Measurements from ENCODE around the gene M1AP. TPM values are rescaled to one million over a fixed set of nuclear protein-coding genes. Genes with fewer than 3 reads are reported as not detected.

The M1AP gene
- total RNA-seq, 1 experiment from 2014 or later: not detected

DNA sequence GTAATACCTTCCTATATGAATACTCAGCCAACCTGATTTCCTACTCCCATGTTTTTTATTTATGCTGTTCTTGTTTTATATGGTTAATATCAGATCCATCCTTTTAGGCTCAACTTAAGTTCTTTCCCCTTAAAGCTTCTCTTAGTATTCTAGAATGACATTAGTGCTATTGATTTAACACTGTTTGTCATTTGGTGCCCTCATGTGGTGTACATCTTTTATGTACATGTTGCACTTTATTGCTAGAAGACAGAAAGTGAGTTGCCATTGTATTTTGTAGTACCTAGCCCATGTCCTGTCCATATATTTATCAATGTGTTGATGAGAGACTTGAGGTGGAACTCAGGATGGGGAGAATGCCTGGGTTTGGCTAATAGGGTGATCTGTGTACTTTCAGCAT is 115.9 kb downstream of the M1AP start:
- CTCF ChIA-PET: interaction anchor here (0.5 to 1.6 kb wide), 3 partner anchors 49 to 291 kb away, joined by 6 to 7 read pairs (median 7); partner anchors contain the start of genes CCDC142 and TTC31
- intact Hi-C loops (cut with micrococcal nuclease; ENCODE audit: unreplicated experiment) (no loop called here), in situ Hi-C loops (cut with HindIII; ENCODE audit: low pct_unique_long_range_greater_than_20kb, low sequenced_read_pairs) (no loop called here)
- Histone ChIP-seq H3K27ac (ENCODE audit: low read length) (no peak overlapping the region), H3K4me1 (ENCODE audit: control insufficient read depth, insufficient read depth, low read length) (peaks cover 6% of the 10 kb centered on the region), H3K4me3 (ENCODE audit: low read depth in 2 of 2, low read length in 2 of 2) (no peak overlapping the region), H3K9me3 (ENCODE audit: control insufficient read depth, insufficient read depth, low read depth, low read length) (no peaks in the 10 kb centered on the region), H3K27me3 (ENCODE audit: control insufficient read depth, insufficient read depth, low read length) (no peaks in the 10 kb centered on the region), H3K36me3 (ENCODE audit: control insufficient read depth, insufficient read depth, low read length) (peaks cover 3% of the 10 kb centered on the region)
- TF ChIP-seq SIN3A (IDR thresholded peaks at IDR 0.05; ENCODE audit: borderline replicate concordance, insufficient read depth, low read depth, low read length) (no peak), TCF7L2 (IDR thresholded peaks at IDR 0.05; ENCODE audit: low read depth, low read length) (no peak), POLR2AphosphoS5 (IDR thresholded peaks at IDR 0.05; ENCODE audit: low read depth, low read length) (no peak)
- TF ChIP-seq, protein P1, sequence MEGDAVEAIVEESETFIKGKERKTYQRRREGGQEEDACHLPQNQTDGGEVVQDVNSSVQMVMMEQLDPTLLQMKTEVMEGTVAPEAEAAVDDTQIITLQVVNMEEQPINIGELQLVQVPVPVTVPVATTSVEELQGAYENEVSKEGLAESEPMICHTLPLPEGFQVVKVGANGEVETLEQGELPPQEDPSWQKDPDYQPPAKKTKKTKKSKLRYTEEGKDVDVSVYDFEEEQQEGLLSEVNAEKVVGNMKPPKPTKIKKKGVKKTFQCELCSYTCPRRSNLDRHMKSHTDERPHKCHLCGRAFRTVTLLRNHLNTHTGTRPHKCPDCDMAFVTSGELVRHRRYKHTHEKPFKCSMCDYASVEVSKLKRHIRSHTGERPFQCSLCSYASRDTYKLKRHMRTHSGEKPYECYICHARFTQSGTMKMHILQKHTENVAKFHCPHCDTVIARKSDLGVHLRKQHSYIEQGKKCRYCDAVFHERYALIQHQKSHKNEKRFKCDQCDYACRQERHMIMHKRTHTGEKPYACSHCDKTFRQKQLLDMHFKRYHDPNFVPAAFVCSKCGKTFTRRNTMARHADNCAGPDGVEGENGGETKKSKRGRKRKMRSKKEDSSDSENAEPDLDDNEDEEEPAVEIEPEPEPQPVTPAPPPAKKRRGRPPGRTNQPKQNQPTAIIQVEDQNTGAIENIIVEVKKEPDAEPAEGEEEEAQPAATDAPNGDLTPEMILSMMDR (IDR thresholded peaks at IDR 0.05): no peak
- ATAC-seq (no peak), DNase-seq (ENCODE audit: low read depth, low spot score) (no peak)
- POLR2A ChIA-PET: no interaction called here
- BruUV-seq (replicated peaks): no TSS peak

DNA sequence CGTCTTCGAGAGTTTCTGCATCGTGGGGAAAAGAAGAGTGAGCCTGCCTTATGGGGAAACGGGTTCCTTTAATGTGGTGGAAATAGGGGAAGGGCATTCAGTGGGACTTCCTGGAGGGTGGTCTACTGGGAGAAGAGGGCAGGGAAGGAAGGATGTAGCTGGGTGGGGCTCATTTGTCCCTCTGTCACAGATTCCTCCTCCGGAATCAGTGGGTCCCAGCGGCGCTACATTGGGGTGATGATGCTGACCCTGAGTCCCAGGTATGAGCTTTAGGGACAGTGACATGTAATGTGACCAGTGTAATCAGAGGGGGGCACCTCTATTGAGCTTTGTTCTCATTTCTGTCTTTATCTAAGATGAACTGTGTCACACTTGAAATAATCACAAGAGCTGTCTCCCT is 116.5 kb downstream of the M1AP start:
- H3K27me3 ChIP-seq (ENCODE audit: control insufficient read depth, insufficient read depth, low read length): no peaks in the 10 kb centered on the region
- no peak overlapping the region for H3K27ac ChIP-seq (ENCODE audit: low read length)
- ATAC-seq (no peak), DNase-seq (ENCODE audit: low read depth, low spot score) (no peak)
- no peaks in the 10 kb centered on the region for H3K9me3 ChIP-seq (ENCODE audit: control insufficient read depth, insufficient read depth, low read depth, low read length)
- H3K4me3 ChIP-seq (ENCODE audit: low read depth in 2 of 2, low read length in 2 of 2): no peak overlapping the region
- no TSS peak for BruUV-seq (replicated peaks)
- intact Hi-C loops (cut with micrococcal nuclease; ENCODE audit: unreplicated experiment) (loop anchor here (2.0 kb wide), 1 partner anchor 49 kb away; the partner anchor contains the start of genes CCDC142 and TTC31), in situ Hi-C loops (cut with HindIII; ENCODE audit: low pct_unique_long_range_greater_than_20kb, low sequenced_read_pairs) (no loop called here)
- peaks cover 3% of the 10 kb centered on the region for H3K36me3 ChIP-seq (ENCODE audit: control insufficient read depth, insufficient read depth, low read length)
- CTCF ChIA-PET: interaction anchor here (0.5 to 1.6 kb wide), 3 partner anchors 49 to 290 kb away, joined by 6 to 7 read pairs (median 7); partner anchors contain the start of genes CCDC142 and TTC31
- H3K4me1 ChIP-seq (ENCODE audit: control insufficient read depth, insufficient read depth, low read length): peaks cover 6% of the 10 kb centered on the region
- POLR2A ChIA-PET: no interaction called here
- TF ChIP-seq TCF7L2 (IDR thresholded peaks at IDR 0.05; ENCODE audit: low read depth, low read length): no peak
- TF ChIP-seq, protein P2, sequence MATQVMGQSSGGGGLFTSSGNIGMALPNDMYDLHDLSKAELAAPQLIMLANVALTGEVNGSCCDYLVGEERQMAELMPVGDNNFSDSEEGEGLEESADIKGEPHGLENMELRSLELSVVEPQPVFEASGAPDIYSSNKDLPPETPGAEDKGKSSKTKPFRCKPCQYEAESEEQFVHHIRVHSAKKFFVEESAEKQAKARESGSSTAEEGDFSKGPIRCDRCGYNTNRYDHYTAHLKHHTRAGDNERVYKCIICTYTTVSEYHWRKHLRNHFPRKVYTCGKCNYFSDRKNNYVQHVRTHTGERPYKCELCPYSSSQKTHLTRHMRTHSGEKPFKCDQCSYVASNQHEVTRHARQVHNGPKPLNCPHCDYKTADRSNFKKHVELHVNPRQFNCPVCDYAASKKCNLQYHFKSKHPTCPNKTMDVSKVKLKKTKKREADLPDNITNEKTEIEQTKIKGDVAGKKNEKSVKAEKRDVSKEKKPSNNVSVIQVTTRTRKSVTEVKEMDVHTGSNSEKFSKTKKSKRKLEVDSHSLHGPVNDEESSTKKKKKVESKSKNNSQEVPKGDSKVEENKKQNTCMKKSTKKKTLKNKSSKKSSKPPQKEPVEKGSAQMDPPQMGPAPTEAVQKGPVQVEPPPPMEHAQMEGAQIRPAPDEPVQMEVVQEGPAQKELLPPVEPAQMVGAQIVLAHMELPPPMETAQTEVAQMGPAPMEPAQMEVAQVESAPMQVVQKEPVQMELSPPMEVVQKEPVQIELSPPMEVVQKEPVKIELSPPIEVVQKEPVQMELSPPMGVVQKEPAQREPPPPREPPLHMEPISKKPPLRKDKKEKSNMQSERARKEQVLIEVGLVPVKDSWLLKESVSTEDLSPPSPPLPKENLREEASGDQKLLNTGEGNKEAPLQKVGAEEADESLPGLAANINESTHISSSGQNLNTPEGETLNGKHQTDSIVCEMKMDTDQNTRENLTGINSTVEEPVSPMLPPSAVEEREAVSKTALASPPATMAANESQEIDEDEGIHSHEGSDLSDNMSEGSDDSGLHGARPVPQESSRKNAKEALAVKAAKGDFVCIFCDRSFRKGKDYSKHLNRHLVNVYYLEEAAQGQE (IDR thresholded peaks at IDR 0.05; ENCODE audit: insufficient read depth in 1 of 2, low read depth in 2 of 2, low read length in 1 of 2): no peak
- TF ChIP-seq POLR2AphosphoS5 (IDR thresholded peaks at IDR 0.05; ENCODE audit: low read depth, low read length): no peak

Data from Panc1 (cell line).